Frontal cortex (tissue), 4 donors: ENCODE results near the gene IL17RB. TPM values are rescaled to one million over a fixed set of nuclear protein-coding genes. Genes with fewer than 3 reads are reported as not detected.
A peak's percentile ranks its signal among the peaks of the same experiment; 100 is the strongest.

Source experiments
- DNase-seq, 2 donors: peaks; one replicate each; pipeline ENCODE4 v3.0.0; 2012; ENCODE audit warnings: low spot score in 2 of 2
- FAIRE-seq: peaks from 2 replicates; lab custom pipeline; 2012; peaks lifted over from hg19 to GRCh38; lab: Jason Lieb, UNC
- total RNA-seq: library from RNA; depleted of rRNA; stranded (reverse); fragments of >200 nt; gene quantifications from one replicate; pipeline ENCODE4 v1.2.3, GENCODE V29; 2014
- donor health status: control.
- donor health status: control.
- donor health status: control.

Gene IL17RB, protein sequence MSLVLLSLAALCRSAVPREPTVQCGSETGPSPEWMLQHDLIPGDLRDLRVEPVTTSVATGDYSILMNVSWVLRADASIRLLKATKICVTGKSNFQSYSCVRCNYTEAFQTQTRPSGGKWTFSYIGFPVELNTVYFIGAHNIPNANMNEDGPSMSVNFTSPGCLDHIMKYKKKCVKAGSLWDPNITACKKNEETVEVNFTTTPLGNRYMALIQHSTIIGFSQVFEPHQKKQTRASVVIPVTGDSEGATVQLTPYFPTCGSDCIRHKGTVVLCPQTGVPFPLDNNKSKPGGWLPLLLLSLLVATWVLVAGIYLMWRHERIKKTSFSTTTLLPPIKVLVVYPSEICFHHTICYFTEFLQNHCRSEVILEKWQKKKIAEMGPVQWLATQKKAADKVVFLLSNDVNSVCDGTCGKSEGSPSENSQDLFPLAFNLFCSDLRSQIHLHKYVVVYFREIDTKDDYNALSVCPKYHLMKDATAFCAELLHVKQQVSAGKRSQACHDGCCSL
- 1.6 TPM for total RNA-seq

DNA sequence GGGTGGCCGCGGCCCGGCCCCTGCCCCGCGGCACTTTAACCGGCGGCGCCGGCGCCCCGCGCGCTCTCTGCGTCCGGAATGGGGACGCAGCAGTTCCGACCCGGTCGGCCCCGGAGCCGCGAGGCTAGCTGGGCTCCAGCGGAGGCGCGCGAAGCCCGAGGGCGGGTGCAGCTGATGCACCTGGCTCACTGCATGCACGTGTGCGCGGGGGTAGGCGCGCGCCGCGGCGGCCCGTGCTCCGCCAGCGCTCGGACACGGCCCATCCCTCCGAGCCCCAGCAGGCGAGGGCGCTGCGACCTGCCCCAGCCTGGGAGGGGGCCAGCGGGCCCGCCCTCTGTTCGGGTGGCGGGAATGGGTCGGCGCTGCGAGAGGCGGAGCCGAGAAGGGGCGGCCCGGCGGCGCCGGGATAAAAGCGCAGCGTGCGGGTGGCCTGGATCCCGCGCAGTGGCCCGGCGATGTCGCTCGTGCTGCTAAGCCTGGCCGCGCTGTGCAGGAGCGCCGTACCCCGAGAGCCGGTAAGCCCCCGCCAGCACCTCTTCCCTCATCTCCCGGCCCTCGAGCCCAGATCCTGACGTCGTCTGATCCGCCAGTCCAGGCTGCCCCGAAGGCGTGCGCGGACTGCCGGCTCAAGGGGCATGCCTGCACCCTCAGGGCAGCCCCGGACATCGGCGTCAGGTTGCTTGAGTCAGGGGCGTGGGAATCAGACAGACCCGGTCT lies at the start of gene IL17RB, which contains the start of gene CHDH:
TSS of gene IL17RB (plus strand) at position 435 of the 717 bp plus-strand sequence. CDS start at position 456, 21 bp downstream.
TSS of gene CHDH (minus strand) at position 286 of the 717 bp plus-strand sequence. CDS start 22,411 bp downstream, outside the sequence.
- DNase-seq (peak; percentile 84 to 86), FAIRE-seq (no peak)

DNA sequence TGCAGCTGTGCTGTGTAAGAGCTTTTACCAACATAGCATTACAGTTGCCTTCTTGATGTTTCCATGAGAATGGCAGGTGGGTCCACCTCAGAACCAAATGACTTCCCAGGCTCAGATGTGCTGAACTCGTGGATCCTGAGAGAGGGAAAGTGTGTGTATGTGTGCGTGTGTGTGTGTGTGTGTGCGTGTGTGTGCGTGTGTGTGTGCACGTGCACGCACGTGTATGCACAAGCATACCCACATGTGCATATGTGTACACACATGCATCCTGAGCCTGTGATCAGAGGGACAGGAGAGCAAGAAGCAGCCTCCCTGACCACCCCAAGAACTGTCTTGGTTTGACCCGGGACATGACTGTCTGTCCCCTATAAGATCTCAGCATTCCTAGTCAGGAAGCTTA lies 48.2 kb upstream of the IL17RB start:
- DNase-seq (no peak), FAIRE-seq (no peak)

DNA sequence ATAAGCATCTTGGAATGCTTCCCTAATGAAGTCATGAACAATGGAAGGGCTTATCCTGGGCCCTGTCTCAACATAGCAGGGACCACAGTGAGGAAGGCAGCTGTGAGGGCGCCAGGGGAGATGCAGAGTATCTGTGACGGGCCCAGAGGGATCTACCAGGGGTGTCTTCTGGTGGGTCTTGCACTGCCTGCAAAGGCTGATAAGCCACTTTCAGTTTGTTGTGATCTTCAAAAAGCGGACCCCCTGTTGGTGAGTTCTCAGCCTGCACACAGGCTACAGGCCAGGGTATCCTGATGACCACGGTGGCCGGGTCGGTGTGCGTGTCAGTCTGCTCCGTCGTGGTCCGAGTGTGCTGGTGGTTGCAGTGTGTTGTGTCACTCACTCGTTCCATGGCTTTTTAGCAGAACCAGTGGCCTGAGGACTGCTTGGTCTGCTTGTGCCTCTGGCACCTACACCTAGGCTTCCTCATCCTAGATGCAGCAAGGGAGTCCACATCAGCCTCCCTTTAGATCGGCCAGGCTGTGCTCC lies 47.0 kb upstream of the IL17RB start:
- FAIRE-seq (no peak), DNase-seq (no peak)

DNA sequence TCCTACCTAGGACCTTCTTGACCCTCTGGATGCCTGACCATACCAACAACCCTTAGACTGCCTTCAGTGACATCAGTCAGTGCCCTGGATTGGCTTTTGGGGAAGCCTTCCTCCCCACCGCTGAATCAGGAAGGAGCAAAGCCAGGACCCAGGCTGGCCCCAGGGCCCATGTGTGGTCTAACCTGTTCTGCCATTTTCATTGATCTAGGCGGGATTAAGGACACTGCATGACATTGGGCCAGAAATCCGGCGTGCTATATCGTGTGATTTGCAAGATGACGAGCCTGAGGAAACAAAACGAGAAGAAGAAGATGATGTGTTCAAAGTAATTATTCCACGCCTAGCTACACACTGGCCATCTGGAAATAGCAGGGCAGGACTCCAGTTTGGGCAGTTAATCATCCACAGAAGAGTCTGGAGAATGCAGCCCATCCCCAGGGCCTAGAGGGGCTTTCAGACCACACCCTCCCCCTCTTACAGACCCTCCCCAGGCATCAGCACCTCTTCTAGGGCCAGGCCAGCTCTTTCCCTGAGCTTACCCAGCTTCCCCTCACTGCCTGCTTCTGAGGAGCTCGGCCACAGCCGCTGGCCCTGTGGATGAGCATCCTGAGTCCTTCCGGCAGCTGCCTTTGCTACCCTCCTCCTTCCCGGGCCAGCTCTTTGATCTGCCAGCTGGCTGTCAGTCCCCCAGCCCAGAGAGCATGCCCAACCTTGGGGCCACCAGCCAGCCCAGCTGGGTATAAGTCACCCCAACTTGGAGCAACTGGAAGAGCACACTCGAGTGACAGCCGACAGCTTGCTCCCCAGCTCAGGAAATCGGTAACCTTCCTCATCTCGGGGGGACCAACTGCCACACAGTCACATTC lies 46.1 kb upstream of the IL17RB start:
- FAIRE-seq, result no peak

DNA sequence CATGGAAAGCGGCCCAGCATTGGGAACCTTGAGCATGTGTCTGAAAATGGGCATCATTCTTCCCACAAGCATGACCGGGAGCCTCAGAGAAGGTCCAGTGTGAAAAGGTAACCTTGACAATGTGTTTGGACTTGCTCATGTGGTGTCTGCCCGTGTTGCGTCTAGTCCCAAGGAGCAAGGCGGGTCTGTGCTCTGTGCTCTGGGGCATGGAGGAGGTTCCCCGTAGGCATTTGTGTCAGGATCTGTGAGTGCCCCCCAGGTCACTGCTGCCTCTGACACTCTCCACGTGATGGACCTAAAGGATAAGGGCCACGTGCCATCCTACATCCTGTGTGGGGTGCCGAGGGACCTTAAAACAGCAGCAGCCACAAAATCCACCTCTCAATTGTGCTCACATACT lies 45.0 kb upstream of the IL17RB start:
- no peak for FAIRE-seq
- no peak for DNase-seq

More for the DNA sequence above, 46.1 kb upstream of the IL17RB start:
- no peak for DNase-seq

DNA sequence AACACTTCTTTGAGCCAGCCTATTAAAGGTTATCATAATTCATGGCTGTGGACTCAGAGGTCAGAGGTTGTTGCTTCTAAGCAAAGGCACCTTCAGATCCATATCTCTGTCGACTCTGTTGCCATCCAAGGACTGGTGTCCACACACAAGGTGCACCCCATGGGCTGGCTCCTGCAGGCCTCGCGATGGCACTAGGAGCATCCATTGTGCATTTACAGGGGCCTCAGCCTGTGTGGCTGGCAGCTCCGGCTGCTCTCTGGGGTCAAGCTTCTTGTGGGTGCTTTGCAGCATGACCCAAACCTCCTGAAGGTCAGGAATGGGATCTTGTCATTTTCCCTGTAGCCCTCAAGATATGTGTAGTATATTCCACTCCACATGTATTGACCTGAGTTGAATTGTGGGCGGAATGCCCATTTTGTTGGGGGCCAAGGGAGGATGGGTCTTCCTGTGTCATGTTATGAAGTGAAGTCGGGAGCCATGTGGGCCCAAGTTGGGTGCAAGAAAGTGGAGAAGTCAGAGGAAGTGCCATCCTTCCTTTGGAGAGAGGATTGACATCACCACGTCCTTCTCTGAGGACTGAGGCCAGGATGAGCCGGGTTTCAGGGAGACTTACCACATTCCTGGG lies 44.0 kb upstream of the IL17RB start:
- DNase-seq (no peak), FAIRE-seq (no peak)

DNA sequence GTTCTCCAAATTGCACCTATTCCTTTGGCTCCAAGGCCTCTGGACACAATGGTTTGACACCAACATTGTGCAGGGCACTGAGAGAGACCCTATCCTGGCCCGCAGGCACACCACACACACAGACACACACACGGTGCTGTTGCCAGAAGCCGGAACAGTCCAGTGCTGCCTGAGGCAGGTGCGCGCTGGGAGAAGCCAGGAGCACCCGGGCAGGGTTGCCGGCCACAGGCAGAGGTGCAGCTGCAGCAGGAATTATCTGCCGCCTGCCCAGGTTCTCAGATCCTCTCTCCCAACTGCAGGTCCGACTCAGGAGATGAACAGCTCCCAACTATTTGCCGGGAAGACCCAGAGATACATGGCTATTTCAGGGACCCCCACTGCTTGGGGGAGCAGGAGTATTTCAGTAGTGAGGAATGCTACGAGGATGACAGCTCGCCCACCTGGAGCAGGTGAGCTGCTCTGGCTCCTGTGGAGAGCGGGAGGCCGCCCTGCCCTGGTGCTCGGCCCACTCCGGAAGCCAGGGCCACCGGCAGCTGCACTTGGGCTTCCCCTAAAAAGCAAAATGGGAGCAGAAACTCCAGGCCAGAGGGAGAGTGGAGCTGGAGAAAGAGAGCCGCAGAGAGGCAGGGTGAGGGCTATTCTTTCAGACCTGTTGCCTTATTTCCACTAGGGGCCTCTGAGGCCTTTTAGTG lies 43.1 kb upstream of the IL17RB start:
- FAIRE-seq (no peak), DNase-seq (no peak)

DNA sequence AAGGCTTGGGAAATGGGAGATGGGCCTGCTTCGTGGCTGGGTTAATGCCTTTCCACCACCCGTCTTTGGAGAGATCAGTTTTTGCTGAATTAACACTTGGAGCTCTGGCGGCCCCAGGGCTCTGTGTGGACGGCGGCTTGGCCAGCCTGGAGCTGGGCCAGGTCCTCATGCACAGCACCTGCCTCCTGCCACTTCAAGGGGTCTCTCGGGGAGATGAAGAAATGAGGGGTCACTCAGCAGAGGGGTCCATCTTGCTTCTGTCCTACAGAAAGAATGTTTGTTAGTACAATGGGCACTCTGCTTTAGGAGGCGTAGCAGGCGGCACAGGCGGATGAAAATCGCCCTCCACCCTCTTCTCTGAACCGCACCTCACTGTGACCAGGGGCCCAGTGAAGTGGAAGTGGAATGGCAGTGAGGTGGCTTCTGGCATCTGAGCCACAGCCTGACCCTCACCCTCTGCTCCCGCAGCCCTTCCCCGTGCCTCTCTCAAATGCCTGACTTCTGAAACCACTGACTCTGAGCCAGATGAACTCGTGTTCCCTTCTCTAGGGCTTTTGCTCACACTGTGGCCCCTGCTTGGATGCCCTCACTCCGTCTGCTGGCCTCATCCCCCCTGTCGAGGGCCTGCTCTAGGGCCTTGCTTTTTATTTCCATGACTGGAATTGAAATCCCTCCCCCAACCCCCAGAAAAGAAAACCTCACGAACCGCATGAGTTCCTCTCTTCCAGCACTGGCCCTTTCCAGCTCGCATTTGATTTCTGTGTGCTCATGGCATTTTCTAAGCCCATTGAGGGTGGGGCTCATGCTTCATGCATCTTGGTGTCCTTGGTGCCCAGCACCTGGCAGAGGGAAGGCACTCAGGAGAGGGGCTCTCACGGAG lies 42.3 kb upstream of the IL17RB start:
- no peak for FAIRE-seq
- no peak for DNase-seq

DNA sequence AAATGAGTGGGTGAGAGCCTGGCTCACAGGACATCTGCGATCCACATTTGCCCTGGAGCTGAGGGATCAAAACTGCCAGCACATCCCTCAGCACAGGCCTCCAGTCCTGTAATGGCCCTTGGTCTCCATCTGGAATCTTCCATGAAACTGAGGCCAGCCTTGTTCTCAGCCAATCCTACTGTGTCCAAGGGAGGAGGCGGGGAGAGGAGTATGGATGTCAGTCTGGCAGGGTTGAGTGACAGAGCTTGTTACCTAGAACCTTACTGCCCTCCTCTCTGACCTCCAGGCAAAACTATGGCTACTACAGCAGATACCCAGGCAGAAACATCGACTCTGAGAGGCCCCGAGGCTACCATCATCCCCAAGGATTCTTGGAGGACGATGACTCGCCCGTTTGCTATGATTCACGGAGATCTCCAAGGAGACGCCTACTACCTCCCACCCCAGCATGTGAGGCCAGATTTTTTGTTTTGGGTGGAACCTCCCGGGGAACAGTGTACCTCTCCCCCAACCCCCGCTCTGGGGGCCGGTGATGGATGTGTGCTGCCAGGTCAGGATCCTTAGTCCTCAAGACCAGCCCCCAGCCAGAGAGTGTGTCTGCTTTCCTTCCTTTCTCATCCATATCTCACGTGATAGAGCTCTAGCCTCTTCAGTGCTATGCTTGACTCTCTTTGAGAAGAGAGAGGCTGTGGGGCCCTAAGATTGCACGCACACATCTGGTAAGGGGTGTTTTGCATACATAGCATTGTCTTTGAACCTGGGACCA lies 41.5 kb upstream of the IL17RB start:
- DNase-seq (no peak), FAIRE-seq (no peak)

DNA sequence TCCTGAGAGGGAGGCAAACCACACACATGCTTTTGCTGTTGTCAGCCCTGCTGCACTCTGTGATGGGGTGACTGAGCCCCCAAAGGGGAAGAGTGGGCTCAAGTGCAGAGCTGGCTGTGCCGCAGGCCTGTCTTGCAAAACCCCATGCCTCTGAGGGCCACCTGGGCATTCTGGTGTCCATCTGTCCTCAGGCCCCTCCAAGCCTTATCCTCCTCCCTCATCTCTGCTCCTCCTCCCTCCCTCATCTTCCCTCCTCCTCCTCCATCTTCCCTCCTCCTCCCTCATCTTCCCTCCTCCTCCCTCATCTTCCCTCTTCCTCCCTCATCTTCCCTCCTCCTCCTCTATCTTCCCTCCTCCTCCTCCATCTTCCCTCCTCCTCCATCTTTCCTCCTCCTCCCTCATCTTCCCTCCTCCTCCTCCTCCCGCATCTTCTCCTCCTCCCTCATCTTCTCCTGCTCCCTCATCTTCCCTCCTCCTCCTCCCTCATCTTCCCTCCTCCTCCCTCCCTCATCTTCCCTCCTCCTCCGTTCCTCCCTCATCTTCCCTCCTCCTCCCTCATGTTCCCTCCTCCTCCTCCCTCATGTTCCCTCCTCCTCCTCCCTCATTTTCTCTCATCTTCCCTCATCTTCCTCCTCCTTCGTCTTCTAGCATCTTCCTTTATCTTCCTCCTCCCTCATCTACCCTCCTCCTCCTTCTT lies 40.8 kb upstream of the IL17RB start:
- FAIRE-seq (no peak), DNase-seq (no peak)

DNA sequence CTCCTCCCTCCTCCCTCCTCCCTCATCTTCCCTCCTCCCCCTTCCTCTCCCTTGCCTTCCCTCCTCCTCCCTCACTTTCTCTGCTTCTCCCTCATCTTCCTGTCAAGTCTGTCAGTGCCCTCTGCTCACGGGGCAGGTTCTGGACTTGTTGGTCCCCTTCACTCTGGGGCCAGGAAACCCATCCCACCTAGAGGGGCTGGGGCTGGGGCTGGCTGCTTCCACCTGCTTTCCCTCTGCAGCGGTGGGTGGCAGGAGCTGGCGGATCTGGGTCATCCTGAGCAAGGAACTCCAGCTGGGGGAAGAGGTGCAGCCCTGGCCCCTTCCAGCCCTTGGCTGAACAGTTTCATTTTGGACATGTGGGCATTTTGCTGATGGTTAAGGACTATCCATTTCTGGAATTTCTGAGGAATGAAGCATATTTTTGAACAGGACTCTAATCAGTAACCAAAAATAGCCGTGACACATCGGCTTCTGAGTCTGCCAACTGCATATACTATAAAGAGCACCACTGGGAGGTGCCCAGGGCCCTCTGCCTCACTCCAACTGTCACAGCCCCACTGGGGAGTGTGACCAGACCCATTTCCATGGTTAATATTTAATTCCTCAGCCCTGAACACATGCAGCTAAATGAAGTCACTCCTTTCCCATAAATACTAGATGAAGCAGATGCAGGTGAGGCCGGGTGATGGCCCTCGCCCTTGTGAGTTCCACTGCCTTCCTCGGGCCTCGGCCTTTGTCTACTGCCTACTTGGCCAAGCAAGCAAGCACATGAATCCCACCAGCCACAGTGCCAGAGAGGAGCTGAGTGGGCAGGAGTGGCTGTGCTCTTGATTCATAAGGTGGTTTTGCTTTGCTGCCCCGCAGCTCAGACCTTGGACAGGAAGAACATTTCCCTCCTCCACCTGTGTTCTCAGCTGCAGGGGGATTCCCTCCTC lies 39.9 kb upstream of the IL17RB start:
- DNase-seq (no peak), FAIRE-seq (no peak)

DNA sequence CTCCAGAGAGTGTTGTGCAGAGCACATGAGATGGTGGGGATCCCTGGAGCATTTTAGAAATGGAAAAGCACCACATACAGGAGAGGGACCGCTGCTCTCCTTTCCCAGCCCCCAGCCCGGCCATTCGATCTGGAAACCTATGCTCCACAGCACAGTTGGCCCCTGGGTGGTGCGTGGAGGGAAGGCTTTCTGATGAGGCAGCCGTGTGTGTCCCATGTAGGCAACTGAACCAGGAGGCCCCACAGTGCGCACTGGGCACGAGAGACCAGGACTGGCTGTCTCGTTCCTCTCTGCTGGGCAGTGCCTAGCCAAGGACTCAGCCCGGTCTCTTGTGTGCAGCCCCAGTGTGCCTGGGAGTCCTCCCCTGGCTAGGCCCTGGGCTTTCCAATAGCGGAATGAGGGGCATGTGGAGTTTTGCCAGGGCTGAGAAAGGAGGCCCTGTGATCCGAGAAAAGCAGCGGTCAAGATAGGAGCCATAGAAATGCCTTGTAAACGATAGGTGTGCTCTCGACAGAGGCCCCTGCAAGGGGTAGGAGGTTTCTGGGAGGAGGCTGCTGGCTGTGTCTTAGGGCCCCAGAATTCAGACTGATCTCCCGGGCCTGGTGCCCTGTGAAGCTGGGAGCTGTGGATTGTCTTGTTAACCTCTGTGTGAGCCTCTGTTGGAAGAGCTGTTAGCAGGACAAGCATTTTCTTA lies 39.1 kb upstream of the IL17RB start:
- FAIRE-seq, result no peak
- no peak for DNase-seq

DNA sequence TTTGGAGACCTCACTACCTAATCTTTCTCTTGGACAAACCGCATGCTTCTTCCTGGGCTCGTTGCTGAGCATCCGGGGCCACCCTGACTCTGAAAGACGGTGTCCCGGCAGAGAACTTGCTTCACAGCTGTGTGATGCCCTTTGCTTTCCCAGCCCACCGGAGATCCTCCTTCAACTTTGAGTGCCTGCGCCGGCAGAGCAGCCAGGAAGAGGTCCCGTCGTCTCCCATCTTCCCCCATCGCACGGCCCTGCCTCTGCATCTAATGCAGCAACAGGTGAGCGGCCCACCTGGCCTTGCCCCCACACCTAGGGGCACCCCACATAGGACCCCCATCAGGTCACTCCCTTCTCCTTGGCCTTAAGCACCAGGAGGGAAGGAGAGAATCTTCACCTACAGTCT lies 37.9 kb upstream of the IL17RB start:
- no peak for FAIRE-seq
- no peak for DNase-seq

DNA sequence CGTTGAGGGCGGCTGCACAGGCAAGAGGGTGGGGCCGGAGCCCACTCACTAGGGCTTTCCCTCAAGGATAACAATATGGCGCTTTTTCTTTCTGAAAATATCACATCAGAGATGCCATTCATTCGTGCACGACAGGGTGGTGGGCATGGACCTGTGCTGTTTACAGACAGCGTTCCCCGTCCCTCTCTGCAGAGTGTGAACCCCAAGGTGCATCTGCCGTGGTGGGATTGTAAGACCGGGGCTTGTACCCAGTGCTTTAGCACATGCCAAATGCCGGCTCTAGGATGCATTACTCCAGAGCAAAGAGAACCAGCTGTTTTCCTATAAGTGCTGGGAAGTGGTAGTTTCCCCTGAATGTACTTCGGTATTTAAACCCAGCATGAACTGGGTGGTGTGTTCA lies 37.1 kb upstream of the IL17RB start:
- FAIRE-seq, result no peak

More for the DNA sequence above, 37.1 kb upstream of the IL17RB start:
- DNase-seq, result no peak
